ENCODE data around the gene HOXD11.
A peak's percentile ranks its signal among the peaks of the same experiment; 100 is the strongest.

The HOXD11 gene

GRCh38 chr2:176120364-176121189, 13.5 kb downstream of the HOXD11 start:
- DNase-seq (ENCODE audit: low read depth, low spot score) = no peak

- no peak for DNase-seq (ENCODE audit: low read depth, low spot score)
These were observed 14.3 kb downstream of the HOXD11 start for GRCh38 chr2:176121190-176122051.

GRCh38 chr2:176122052-176122682, 15.1 kb downstream of the HOXD11 start:
- DNase-seq (ENCODE audit: low read depth, low spot score) = no peak

- no peak for DNase-seq (ENCODE audit: low read depth, low spot score)
These were observed 15.8 kb downstream of the HOXD11 start, which contains the start of gene HOXD9 for GRCh38 chr2:176122683-176123410. HOXD9 (plus strand) TSS chr2:176122719; CDS start chr2:176122769, 50 bp downstream.

GRCh38 chr2:176123411-176124109, 16.5 kb downstream of the HOXD11 start:
- DNase-seq (ENCODE audit: low read depth, low spot score) = no peak

- DNase-seq (ENCODE audit: low read depth, low spot score) = no peak
These were observed 17.2 kb downstream of the HOXD11 start for GRCh38 chr2:176124110-176124946.

GRCh38 chr2:176124947-176125771, 18.1 kb downstream of the HOXD11 start:
- no peak for DNase-seq (ENCODE audit: low read depth, low spot score)

GRCh38 chr2:176125772-176126054, 18.6 kb downstream of the HOXD11 start:
- no peak for DNase-seq (ENCODE audit: low read depth, low spot score)

- peak; percentile 33 for DNase-seq (ENCODE audit: low read depth, low spot score)
These were observed 20.1 kb downstream of the HOXD11 start for GRCh38 chr2:176126929-176127773.

- no peak for DNase-seq (ENCODE audit: low read depth, low spot score)
These were observed 20.6 kb downstream of the HOXD11 start for GRCh38 chr2:176127774-176128072.

GRCh38 chr2:176128172-176128981, 21.3 kb downstream of the HOXD11 start:
- DNase-seq (ENCODE audit: low read depth, low spot score) = no peak

GRCh38 chr2:176128982-176129796, 22.1 kb downstream of the HOXD11 start, which contains the start of gene HOXD8:
HOXD8 (plus strand) TSS chr2:176129705; CDS start chr2:176130367, 662 bp downstream.
- no peak for DNase-seq (ENCODE audit: low read depth, low spot score)

GRCh38 chr2:176129813-176130146, 22.7 kb downstream of the HOXD11 start:
- DNase-seq (ENCODE audit: low read depth, low spot score) = no peak

- no peak for DNase-seq (ENCODE audit: low read depth, low spot score)
These were observed 23.3 kb downstream of the HOXD11 start for GRCh38 chr2:176130147-176130956.

- DNase-seq (ENCODE audit: low read depth, low spot score) = no peak
These were observed 24.1 kb downstream of the HOXD11 start for GRCh38 chr2:176130957-176131847.
